OCI-LY1 (cell line): ENCODE results near the gene RGSL1.

ENCODE experiments used
- H2AFZ ChIP-seq: fragments of 200-600 bp; sonication (generic), shearing (Covaris generic); 2 replicates; pipeline ENCODE4 v1.6.0; 2014; ENCODE audit warnings: antibody characterized with exemption, mild to moderate bottlenecking, low read length
- H3F3A ChIP-seq: fragments of 200-600 bp; sonication (generic), shearing (Covaris generic); 2 replicates; pipeline ENCODE4 v1.6.0; 2014; ENCODE audit warnings: mild to moderate bottlenecking, antibody characterized with exemption, low read length, moderate library complexity; ENCODE audit not compliant: insufficient read depth
- H3K27ac ChIP-seq: fragments of 200-600 bp; sonication (generic); 2 replicates; pipeline ENCODE4 v1.5.1; 2014; ENCODE audit warnings: low read length, mixed run types, mild to moderate bottlenecking, low read depth; ENCODE audit not compliant: poor library complexity, severe bottlenecking
- H3K27me3 ChIP-seq: fragments of 200-600 bp; sonication (generic); 2 replicates; pipeline ENCODE4 v1.6.0; 2014; ENCODE audit warnings: antibody characterized with exemption, mild to moderate bottlenecking, low read length, moderate library complexity; ENCODE audit not compliant: insufficient read depth
- H3K36me3 ChIP-seq: fragments of 200-600 bp; sonication (generic); 2 replicates; pipeline ENCODE4 v1.6.1; 2014; ENCODE audit warnings: mild to moderate bottlenecking, antibody characterized with exemption, low read length, moderate library complexity, mixed read lengths; ENCODE audit not compliant: insufficient read depth
- H3K4me1 ChIP-seq: fragments of 200-600 bp; sonication (generic); 2 replicates; pipeline ENCODE4 v1.5.1; 2014; ENCODE audit warnings: mild to moderate bottlenecking, low read length, moderate library complexity; ENCODE audit not compliant: insufficient read depth, severe bottlenecking
- H3K4me2 ChIP-seq: fragments of 200-600 bp; sonication (generic), shearing (Covaris generic); 2 replicates; pipeline ENCODE4 v1.6.1; 2014; ENCODE audit warnings: low read length
- H3K4me3 ChIP-seq: fragments of 200-600 bp; sonication (generic); 2 replicates; pipeline ENCODE4 v1.5.1; 2014; ENCODE audit warnings: low read length, low read depth, mild to moderate bottlenecking, mixed read lengths; ENCODE audit not compliant: poor library complexity, severe bottlenecking
- H3K79me2 ChIP-seq: fragments of 200-600 bp; shearing (Covaris generic); 2 replicates; pipeline ENCODE4 v1.6.1; 2016; ENCODE audit warnings: mixed run types, low read length, mixed read lengths; ENCODE audit not compliant: insufficient read depth
- H3K9ac ChIP-seq: fragments of 200-600 bp; sonication (generic), shearing (Covaris generic); 2 replicates; pipeline ENCODE4 v1.6.1; 2014; ENCODE audit warnings: mild to moderate bottlenecking, low read length, mixed read lengths
- H3K9me2 ChIP-seq: fragments of 200-600 bp; sonication (generic), shearing (Covaris generic); 2 replicates; pipeline ENCODE4 v1.6.1; 2014; ENCODE audit warnings: low read depth, mild to moderate bottlenecking, low read length, mixed read lengths
- H3K9me3 ChIP-seq: fragments of 200-600 bp; shearing (Covaris generic); 2 replicates; pipeline ENCODE4 v1.6.1; 2014; ENCODE audit warnings: low read length, mixed read lengths
- H4K20me1 ChIP-seq: fragments of 200-600 bp; sonication (generic), shearing (Covaris generic); 2 replicates; pipeline ENCODE4 v1.6.0; 2016; ENCODE audit warnings: mild to moderate bottlenecking, low read length; ENCODE audit not compliant: insufficient read depth
- EZH2 ChIP-seq: fragments of 200-600 bp; sonication (generic), shearing (Covaris generic); IDR thresholded peaks from 2 replicates; pipeline ENCODE4 v1.8.0; 2017; ENCODE audit warnings: borderline replicate concordance, mixed run types, mild to moderate bottlenecking, antibody characterized with exemption, low read length, moderate library complexity, mixed read lengths
- TF ChIP-seq, protein P1 (sequence below): fragments of 200-600 bp; sonication (generic), shearing (Covaris generic); IDR thresholded peaks from 2 replicates; pipeline ENCODE4 v1.5.1; 2017; ENCODE audit warnings: mild to moderate bottlenecking, antibody characterized with exemption, low read length, moderate library complexity, mixed read lengths

Gene RGSL1

DNA sequence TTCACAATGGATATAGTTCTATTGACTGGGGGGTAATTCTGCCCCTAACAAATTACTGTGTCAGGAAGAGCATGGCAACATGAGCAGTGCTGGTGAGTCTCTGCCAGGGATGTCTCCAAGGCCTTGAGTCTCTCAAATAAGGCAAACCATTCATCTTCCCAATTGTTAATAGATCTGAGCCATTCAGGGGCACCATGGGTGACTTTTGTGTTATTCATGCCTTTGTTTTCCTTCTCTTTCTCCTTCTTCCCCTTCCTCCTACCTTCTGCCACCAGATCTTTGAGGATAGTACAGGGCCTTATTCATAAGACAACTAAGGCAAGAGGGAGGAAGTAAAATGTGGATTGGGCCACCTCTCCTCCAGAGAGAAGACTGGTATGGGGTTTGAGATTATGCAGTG is at the start of gene RGSL1:
Gene RGSL1 (plus strand): TSS at position 60 of the 400 bp plus-strand sequence. CDS start 20 bp downstream, at position 80.
- Histone ChIP-seq H3K36me3 (no peaks in the 10 kb centered on the region), H2AFZ (no peak within 1 kb of the TSS), H3K9ac (no peak within 1 kb of the TSS), H3K9me2 (no peaks in the 10 kb centered on the region), H3K27ac (no peak within 1 kb of the TSS), H3K9me3 (no peaks in the 10 kb centered on the region), H3K4me2 (no peak within 1 kb of the TSS), H3F3A (no peaks in the 10 kb centered on the region), H3K4me3 (no peak within 1 kb of the TSS), H4K20me1 (no peaks in the 10 kb centered on the region), H3K27me3 (no peaks in the 10 kb centered on the region), H3K4me1 (peaks cover 7% of the 10 kb centered on the region), H3K79me2 (no peaks in the 10 kb centered on the region)
- TF ChIP-seq EZH2: no peak
- TF ChIP-seq, protein P1, sequence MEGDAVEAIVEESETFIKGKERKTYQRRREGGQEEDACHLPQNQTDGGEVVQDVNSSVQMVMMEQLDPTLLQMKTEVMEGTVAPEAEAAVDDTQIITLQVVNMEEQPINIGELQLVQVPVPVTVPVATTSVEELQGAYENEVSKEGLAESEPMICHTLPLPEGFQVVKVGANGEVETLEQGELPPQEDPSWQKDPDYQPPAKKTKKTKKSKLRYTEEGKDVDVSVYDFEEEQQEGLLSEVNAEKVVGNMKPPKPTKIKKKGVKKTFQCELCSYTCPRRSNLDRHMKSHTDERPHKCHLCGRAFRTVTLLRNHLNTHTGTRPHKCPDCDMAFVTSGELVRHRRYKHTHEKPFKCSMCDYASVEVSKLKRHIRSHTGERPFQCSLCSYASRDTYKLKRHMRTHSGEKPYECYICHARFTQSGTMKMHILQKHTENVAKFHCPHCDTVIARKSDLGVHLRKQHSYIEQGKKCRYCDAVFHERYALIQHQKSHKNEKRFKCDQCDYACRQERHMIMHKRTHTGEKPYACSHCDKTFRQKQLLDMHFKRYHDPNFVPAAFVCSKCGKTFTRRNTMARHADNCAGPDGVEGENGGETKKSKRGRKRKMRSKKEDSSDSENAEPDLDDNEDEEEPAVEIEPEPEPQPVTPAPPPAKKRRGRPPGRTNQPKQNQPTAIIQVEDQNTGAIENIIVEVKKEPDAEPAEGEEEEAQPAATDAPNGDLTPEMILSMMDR: no peak

- Histone ChIP-seq H2AFZ (no peak within 1 kb of the TSS), H3K9me3 (no peaks in the 10 kb centered on the region), H3K9ac (no peak within 1 kb of the TSS), H3K4me2 (no peak within 1 kb of the TSS), H3K4me3 (no peak within 1 kb of the TSS), H4K20me1 (no peaks in the 10 kb centered on the region), H3K27ac (no peak within 1 kb of the TSS), H3K4me1 (no peaks in the 10 kb centered on the region), H3F3A (no peaks in the 10 kb centered on the region), H3K79me2 (no peaks in the 10 kb centered on the region), H3K9me2 (no peaks in the 10 kb centered on the region), H3K27me3 (no peaks in the 10 kb centered on the region), H3K36me3 (no peaks in the 10 kb centered on the region)
- TF ChIP-seq EZH2: no peak
- TF ChIP-seq, protein P1: no peak
These were observed 49.4 kb upstream of the RGSL1 start, which contains the start of gene TEDDM1 for GRCh38 chr1:182400567-182400966. TSS of gene TEDDM1 (minus strand) at chr1:182400667. CDS start at chr1:182400485, 182 bp downstream.

DNA sequence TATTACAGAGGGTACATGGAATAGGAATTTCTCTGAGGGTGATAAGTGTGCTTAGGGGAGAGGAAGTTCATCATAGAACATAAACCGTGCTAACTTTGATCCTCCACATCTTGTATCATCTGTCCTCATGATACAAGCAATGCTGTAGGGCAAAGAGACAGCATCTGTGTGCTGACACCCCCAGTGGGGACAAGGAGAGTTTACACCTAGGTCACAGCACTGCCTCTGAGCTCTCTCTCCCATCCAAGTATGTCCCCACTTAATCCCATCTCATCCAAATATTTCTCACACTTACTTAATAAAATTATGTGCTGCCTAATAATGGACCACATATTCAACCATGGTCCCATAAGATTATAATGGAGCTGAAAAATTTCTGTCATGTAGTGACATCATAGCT is 45.2 kb upstream of the RGSL1 start:
- H3K4me2 ChIP-seq: no peak overlapping the region
- H4K20me1 ChIP-seq: no peaks in the 10 kb centered on the region
- TF ChIP-seq, protein P1: no peak
- no peak for TF ChIP-seq EZH2
- no peaks in the 10 kb centered on the region for H3F3A ChIP-seq
- H3K36me3 ChIP-seq: no peaks in the 10 kb centered on the region
- no peaks in the 10 kb centered on the region for H3K27me3 ChIP-seq
- H3K9ac ChIP-seq: no peak overlapping the region
- H3K9me2 ChIP-seq: no peaks in the 10 kb centered on the region
- H3K4me3 ChIP-seq: no peak overlapping the region
- H3K4me1 ChIP-seq: no peaks in the 10 kb centered on the region
- no peak overlapping the region for H2AFZ ChIP-seq
- no peak overlapping the region for H3K27ac ChIP-seq
- no peaks in the 10 kb centered on the region for H3K9me3 ChIP-seq
- no peaks in the 10 kb centered on the region for H3K79me2 ChIP-seq
